Stimulated activated memory B cell treated with anti-CD40 and anti-IgM and Interleukin-4, amounts not matched to agents 10 μg/mL and 1 μg/mL and 100 μg/mL, for 72 hours (primary cell): ENCODE data around the gene TMEM62.

Experiments
- ATAC-seq: fragments of 150-1000 bp; cut with Tn5 transposase; 2 replicates; pipeline ENCODE4 v1.10.0; 2021
- H3K27ac Mint-ChIP-seq: one replicate; pipeline ENCODE4 v1.8.0; 2022; ENCODE audit warnings: mild to moderate bottlenecking, mixed read lengths
- H3K27me3 Mint-ChIP-seq: one replicate; pipeline ENCODE4 v1.8.0; 2022; ENCODE audit warnings: mixed read lengths
- H3K36me3 Mint-ChIP-seq: one replicate; pipeline ENCODE4 v1.8.0; 2022; ENCODE audit warnings: mixed read lengths
- H3K4me1 Mint-ChIP-seq: one replicate; pipeline ENCODE4 v1.8.0; 2022; ENCODE audit warnings: mixed read lengths
- H3K4me3 Mint-ChIP-seq: one replicate; pipeline ENCODE4 v1.8.0; 2022; ENCODE audit warnings: mild to moderate bottlenecking, moderate library complexity, mixed read lengths
- H3K9me3 Mint-ChIP-seq: one replicate; pipeline ENCODE4 v1.8.0; 2022; ENCODE audit warnings: mixed read lengths

TMEM62 gene

GRCh38 chr15:43207024-43207423, 73.6 kb downstream of the TMEM62 start:
- H3K27me3 Mint-ChIP-seq = peaks cover 36% of the 10 kb centered on the region
- H3K27ac Mint-ChIP-seq = no peak overlapping the region
- H3K9me3 Mint-ChIP-seq = no peaks in the 10 kb centered on the region
- ATAC-seq = no peak
- no peak overlapping the region for H3K4me3 Mint-ChIP-seq
- H3K4me1 Mint-ChIP-seq = peaks cover 9% of the 10 kb centered on the region
- H3K36me3 Mint-ChIP-seq = no peaks in the 10 kb centered on the region

- H3K27ac Mint-ChIP-seq = no peak overlapping the region
- no peaks in the 10 kb centered on the region for H3K9me3 Mint-ChIP-seq
- peaks cover 36% of the 10 kb centered on the region for H3K27me3 Mint-ChIP-seq
Measured at GRCh38 chr15:43208052-43209002, 74.9 kb downstream of the TMEM62 start.

GRCh38 chr15:43209059-43209824, 75.9 kb downstream of the TMEM62 start:
- Mint-ChIP-seq H3K36me3 (no peaks in the 10 kb centered on the region), H3K9me3 (no peaks in the 10 kb centered on the region), H3K4me1 (peaks cover 5% of the 10 kb centered on the region), H3K27ac (no peak overlapping the region), H3K27me3 (peaks cover 36% of the 10 kb centered on the region), H3K4me3 (no peak overlapping the region)
- no peak for ATAC-seq

More at GRCh38 chr15:43208052-43209002, 74.9 kb downstream of the TMEM62 start:
- H3K4me1 Mint-ChIP-seq = peaks cover 9% of the 10 kb centered on the region
- no peak for ATAC-seq
- no peaks in the 10 kb centered on the region for H3K36me3 Mint-ChIP-seq
- H3K4me3 Mint-ChIP-seq = no peak overlapping the region

GRCh38 chr15:43210172-43210745, 76.9 kb downstream of the TMEM62 start:
- Mint-ChIP-seq H3K27ac (no peak overlapping the region), H3K4me3 (no peak overlapping the region), H3K36me3 (no peaks in the 10 kb centered on the region), H3K4me1 (no peaks in the 10 kb centered on the region), H3K27me3 (peaks cover 36% of the 10 kb centered on the region), H3K9me3 (no peaks in the 10 kb centered on the region)
- no peak for ATAC-seq

- no peak for ATAC-seq
- H3K9me3 Mint-ChIP-seq = no peaks in the 10 kb centered on the region
- no peaks in the 10 kb centered on the region for H3K36me3 Mint-ChIP-seq
- peaks cover 36% of the 10 kb centered on the region for H3K27me3 Mint-ChIP-seq
- H3K4me1 Mint-ChIP-seq = no peaks in the 10 kb centered on the region
- no peak overlapping the region for H3K27ac Mint-ChIP-seq
- no peak overlapping the region for H3K4me3 Mint-ChIP-seq
Measured at GRCh38 chr15:43210807-43211206, 77.4 kb downstream of the TMEM62 start.

- H3K27ac Mint-ChIP-seq = no peak overlapping the region
- no peaks in the 10 kb centered on the region for H3K4me1 Mint-ChIP-seq
- H3K9me3 Mint-ChIP-seq = no peaks in the 10 kb centered on the region
- H3K36me3 Mint-ChIP-seq = no peaks in the 10 kb centered on the region
- H3K27me3 Mint-ChIP-seq = peaks cover 36% of the 10 kb centered on the region
- no peak for ATAC-seq
- no peak overlapping the region for H3K4me3 Mint-ChIP-seq
Measured at GRCh38 chr15:43211224-43211735, 77.9 kb downstream of the TMEM62 start.

- Mint-ChIP-seq H3K27me3 (peaks cover 36% of the 10 kb centered on the region), H3K4me1 (no peaks in the 10 kb centered on the region), H3K9me3 (no peaks in the 10 kb centered on the region), H3K27ac (no peak overlapping the region), H3K36me3 (no peaks in the 10 kb centered on the region), H3K4me3 (no peak overlapping the region)
- ATAC-seq = no peak
Measured at GRCh38 chr15:43212299-43212698, 78.9 kb downstream of the TMEM62 start.

GRCh38 chr15:43212951-43213350, 79.6 kb downstream of the TMEM62 start:
- Mint-ChIP-seq H3K27ac (no peak overlapping the region), H3K36me3 (no peaks in the 10 kb centered on the region), H3K9me3 (no peaks in the 10 kb centered on the region), H3K4me1 (no peaks in the 10 kb centered on the region), H3K4me3 (no peak overlapping the region), H3K27me3 (peaks cover 33% of the 10 kb centered on the region)
- no peak for ATAC-seq

GRCh38 chr15:43213466-43213865, 80.1 kb downstream of the TMEM62 start:
- no peak for ATAC-seq
- no peak overlapping the region for H3K27ac Mint-ChIP-seq
- no peak overlapping the region for H3K4me3 Mint-ChIP-seq
- peaks cover 28% of the 10 kb centered on the region for H3K27me3 Mint-ChIP-seq
- H3K4me1 Mint-ChIP-seq = no peaks in the 10 kb centered on the region
- no peaks in the 10 kb centered on the region for H3K9me3 Mint-ChIP-seq
- H3K36me3 Mint-ChIP-seq = no peaks in the 10 kb centered on the region

GRCh38 chr15:43214169-43214568, 80.8 kb downstream of the TMEM62 start:
- Mint-ChIP-seq H3K27me3 (peaks cover 21% of the 10 kb centered on the region), H3K4me3 (no peak overlapping the region), H3K9me3 (no peaks in the 10 kb centered on the region), H3K27ac (no peak overlapping the region), H3K4me1 (no peaks in the 10 kb centered on the region), H3K36me3 (no peaks in the 10 kb centered on the region)
- no peak for ATAC-seq

GRCh38 chr15:43214592-43215295, 81.4 kb downstream of the TMEM62 start:
- Mint-ChIP-seq H3K9me3 (no peaks in the 10 kb centered on the region), H3K27ac (no peak overlapping the region), H3K27me3 (peaks cover 16% of the 10 kb centered on the region), H3K36me3 (no peaks in the 10 kb centered on the region), H3K4me1 (no peaks in the 10 kb centered on the region), H3K4me3 (no peak overlapping the region)
- ATAC-seq = no peak

- no peak for ATAC-seq
- Mint-ChIP-seq H3K27ac (no peak overlapping the region), H3K9me3 (no peaks in the 10 kb centered on the region), H3K4me3 (no peak overlapping the region), H3K36me3 (no peaks in the 10 kb centered on the region), H3K4me1 (no peaks in the 10 kb centered on the region), H3K27me3 (peaks cover 16% of the 10 kb centered on the region)
Measured at GRCh38 chr15:43215961-43216360, 82.6 kb downstream of the TMEM62 start.

GRCh38 chr15:43218908-43219706, 85.7 kb downstream of the TMEM62 start:
- no peaks in the 10 kb centered on the region for H3K4me1 Mint-ChIP-seq
- no peak for ATAC-seq
- no peak overlapping the region for H3K27ac Mint-ChIP-seq
- peaks cover 17% of the 10 kb centered on the region for H3K27me3 Mint-ChIP-seq
- no peaks in the 10 kb centered on the region for H3K9me3 Mint-ChIP-seq
- no peaks in the 10 kb centered on the region for H3K36me3 Mint-ChIP-seq
- H3K4me3 Mint-ChIP-seq = no peak overlapping the region
